GM23248 (cell line): ENCODE measurements around the gene ASCL2.

Experiments used
- EZH2 ChIP-seq: fragments of 200-600 bp; sonication (generic); IDR thresholded peaks from 2 replicates; pipeline ENCODE4 v1.6.1; 2018; ENCODE audit warnings: antibody characterized with exemption, mild to moderate bottlenecking; ENCODE audit not compliant: insufficient read depth, poor library complexity, severe bottlenecking
- EZH2phosphoT487 ChIP-seq: fragments of 200-600 bp; sonication (generic); IDR thresholded peaks from 2 replicates; pipeline ENCODE4 v1.6.1; 2018; ENCODE audit warnings: antibody characterized with exemption, moderate library complexity, mild to moderate bottlenecking, low read depth; ENCODE audit not compliant: insufficient read depth

DNA sequence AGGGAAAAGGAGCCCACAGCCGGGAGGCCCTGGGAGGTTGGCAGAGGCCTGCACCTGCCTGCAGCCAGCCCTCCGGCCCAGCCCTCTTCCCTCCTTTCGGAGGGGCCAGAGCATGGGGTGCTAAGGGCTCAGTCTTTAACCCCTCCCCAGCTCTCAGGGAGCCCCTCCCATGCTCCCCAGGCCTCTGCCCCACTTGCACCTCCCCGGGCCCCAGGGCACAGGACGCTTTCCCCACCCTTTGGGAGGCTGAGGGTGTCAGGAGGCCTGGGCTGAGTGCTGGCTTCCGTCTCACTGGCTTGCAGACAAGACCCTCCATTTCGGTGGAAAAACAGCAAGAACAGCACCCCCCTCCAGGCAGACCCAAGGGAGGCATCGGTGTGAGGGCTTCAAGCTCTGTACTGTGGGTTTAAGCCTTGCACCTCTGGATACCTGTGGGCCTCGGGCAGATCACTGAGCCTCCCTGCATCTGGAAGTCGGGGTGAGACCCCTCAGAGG, 7.3 kb downstream of the ASCL2 start:
- no peak for TF ChIP-seq EZH2phosphoT487
- TF ChIP-seq EZH2 = no peak
